ENCODE measurements around the gene DHRS4L2. TPM values are rescaled to one million over a fixed set of nuclear protein-coding genes. Genes with fewer than 3 reads are reported as not detected.
"Not testable (repeated sequence)": the region's sequence is repeated elsewhere in the genome, so short reads cannot be mapped to it uniquely, and the experiment has no call there.

Gene DHRS4L2
- total and polyA plus RNA-seq, 2 experiments from 2014 or later: 15.2 to 28.4 TPM

DNA sequence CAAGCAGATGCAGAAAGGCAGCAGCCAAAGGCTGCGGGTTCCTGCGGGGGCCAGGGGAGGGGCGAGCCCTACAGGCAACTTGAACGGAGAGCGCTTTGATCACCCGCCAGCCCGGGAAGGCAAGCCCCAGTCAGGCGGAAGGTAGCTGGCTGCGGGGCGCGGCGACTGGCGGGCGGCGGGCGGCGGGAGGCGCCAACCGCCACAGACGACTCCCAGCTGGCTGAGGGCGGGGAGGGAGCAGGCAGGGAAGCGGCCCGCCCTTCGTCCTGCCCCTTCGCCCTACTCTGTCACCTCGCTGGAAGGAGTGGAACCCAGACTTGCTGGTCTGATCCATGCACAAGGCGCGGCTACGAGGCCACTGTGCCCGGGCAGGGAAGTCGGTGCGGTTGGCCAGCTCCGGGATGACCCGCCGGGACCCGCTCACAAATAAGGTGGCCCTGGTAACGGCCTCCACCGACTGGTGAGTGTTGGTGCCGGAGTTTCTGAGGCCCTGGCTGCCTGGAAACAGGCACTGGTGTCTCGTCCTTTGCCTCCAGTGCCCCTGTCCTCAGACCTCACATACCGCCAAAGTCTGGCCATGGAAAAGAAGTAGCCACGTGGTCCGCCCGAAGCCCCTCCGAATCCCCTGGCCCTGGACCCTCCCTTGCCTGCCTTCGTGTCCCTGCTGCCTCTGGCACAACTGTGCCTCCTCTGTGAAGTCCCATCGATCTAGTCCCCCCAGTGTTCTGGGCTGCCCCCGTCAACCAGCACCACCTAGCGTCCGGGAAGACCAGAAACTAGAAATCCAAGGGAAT is 47.6 kb downstream of the DHRS4L2 start:
- DNase-seq (ENCODE audit: low spot score): peak; percentile 87
- no peaks in the 10 kb centered on the region for H3K79me2 ChIP-seq
- H3K4me1 ChIP-seq (ENCODE audit: insufficient read depth): peaks cover 3% of the 10 kb centered on the region
- peak overlapping the region; percentile 95 for H3K27ac ChIP-seq
- H3K9me2 ChIP-seq (replicated peaks; ENCODE audit: insufficient read depth): no peaks in the 10 kb centered on the region
- TF ChIP-seq, protein P1, sequence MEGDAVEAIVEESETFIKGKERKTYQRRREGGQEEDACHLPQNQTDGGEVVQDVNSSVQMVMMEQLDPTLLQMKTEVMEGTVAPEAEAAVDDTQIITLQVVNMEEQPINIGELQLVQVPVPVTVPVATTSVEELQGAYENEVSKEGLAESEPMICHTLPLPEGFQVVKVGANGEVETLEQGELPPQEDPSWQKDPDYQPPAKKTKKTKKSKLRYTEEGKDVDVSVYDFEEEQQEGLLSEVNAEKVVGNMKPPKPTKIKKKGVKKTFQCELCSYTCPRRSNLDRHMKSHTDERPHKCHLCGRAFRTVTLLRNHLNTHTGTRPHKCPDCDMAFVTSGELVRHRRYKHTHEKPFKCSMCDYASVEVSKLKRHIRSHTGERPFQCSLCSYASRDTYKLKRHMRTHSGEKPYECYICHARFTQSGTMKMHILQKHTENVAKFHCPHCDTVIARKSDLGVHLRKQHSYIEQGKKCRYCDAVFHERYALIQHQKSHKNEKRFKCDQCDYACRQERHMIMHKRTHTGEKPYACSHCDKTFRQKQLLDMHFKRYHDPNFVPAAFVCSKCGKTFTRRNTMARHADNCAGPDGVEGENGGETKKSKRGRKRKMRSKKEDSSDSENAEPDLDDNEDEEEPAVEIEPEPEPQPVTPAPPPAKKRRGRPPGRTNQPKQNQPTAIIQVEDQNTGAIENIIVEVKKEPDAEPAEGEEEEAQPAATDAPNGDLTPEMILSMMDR (IDR thresholded peaks at IDR 0.05; ENCODE audit: poor library complexity): peak; percentile 85
- TF ChIP-seq EZH2phosphoT487 (IDR thresholded peaks at IDR 0.05; ENCODE audit: low read depth, severe bottlenecking, unreplicated experiment): no peak
- H4K20me1 ChIP-seq (ENCODE audit: insufficient read depth, poor library complexity, severe bottlenecking): no peaks in the 10 kb centered on the region
- H3K27me3 ChIP-seq: no peaks in the 10 kb centered on the region
- no peaks in the 10 kb centered on the region for H3K9me3 ChIP-seq (ENCODE audit: low read depth)
- H3K36me3 ChIP-seq (replicated peaks; ENCODE audit: insufficient read depth, low read depth): no peaks in the 10 kb centered on the region
- peak overlapping the region; percentile 24 for H3K4me3 ChIP-seq
- peak overlapping the region; percentile 95 for H3K4me2 ChIP-seq
- H2AFZ ChIP-seq: peak overlapping the region; percentile 90
- 3% methylated on average over 36 of the region's 50 CpGs for WGBS (ENCODE audit: low lambda C conversion rate, missing lambda C conversion rate)

DNA sequence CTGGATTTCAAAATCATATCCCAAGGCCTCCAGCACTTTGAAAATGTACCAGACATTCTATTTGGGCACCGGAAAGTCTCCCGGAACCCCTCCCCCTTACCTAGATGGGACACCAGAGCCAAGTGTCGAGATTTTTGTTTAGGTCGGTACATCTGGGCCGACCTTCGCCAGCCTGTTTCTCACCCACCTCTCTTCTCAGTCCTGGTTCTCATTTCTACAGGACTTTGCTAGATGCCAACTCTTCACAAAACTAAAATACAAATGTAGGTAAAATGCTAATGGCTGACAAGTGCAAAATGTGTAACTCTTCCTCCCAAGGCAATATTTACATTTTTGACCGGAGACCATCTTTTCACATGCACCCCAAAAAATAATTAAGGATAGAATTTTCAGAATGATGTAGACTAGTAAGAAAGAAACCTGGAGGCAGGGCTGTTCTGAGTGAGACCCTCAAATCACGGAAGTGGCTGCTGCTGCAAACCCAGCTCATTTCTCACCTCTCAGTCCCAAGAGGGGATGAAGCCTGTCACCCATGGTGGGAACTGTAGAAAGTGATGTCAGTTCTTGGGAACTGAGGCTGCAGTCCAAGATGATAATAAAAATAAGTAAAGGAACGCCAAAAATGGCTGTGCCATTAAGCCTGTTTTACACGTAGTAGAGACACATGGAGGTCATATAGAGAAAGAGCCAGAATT is 48.4 kb downstream of the DHRS4L2 start:
- DNase-seq (ENCODE audit: low spot score); H3K79me2 ChIP-seq; H3K4me3 ChIP-seq; H3K4me1 ChIP-seq (ENCODE audit: insufficient read depth); H3K27me3 ChIP-seq; H3K36me3 ChIP-seq (replicated peaks; ENCODE audit: insufficient read depth, low read depth); H4K20me1 ChIP-seq (ENCODE audit: insufficient read depth, poor library complexity, severe bottlenecking); H3K9me3 ChIP-seq (ENCODE audit: low read depth); H3K9me2 ChIP-seq (replicated peaks; ENCODE audit: insufficient read depth): not testable (repeated sequence)
- H3K4me2 ChIP-seq: peak overlapping the region; percentile 95
- H2AFZ ChIP-seq: peak overlapping the region; percentile 90
- 62% methylated on average over 10 of the region's 10 CpGs for WGBS (ENCODE audit: low lambda C conversion rate, missing lambda C conversion rate)
- H3K27ac ChIP-seq: peak overlapping the region; percentile 95

DNA sequence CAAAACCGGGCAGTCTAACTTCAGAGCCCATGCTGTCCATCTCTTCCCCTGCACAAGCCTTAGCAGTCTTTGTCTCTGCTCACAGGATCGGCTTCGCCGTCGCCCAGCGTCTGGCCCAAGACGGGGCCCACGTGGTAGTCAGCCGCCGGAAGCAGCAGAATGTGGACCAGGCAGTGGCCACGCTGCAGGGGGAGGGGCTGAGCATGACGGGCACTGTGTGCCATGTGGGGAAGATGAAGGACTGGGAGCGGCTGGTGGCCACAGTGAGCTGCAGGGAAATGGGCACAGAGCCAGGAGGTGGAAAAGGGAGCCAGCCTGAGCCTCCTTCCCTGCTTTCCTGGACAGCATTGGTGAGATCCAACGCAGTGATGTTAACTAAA is 48.9 kb downstream of the DHRS4L2 start:
- H3K36me3 ChIP-seq (replicated peaks; ENCODE audit: insufficient read depth, low read depth): no peaks in the 10 kb centered on the region
- H3K9me2 ChIP-seq (replicated peaks; ENCODE audit: insufficient read depth): no peaks in the 10 kb centered on the region
- H3K4me2 ChIP-seq: no peak overlapping the region
- H3K27ac ChIP-seq: no peak overlapping the region
- no peaks in the 10 kb centered on the region for H3K9me3 ChIP-seq (ENCODE audit: low read depth)
- no peak for TF ChIP-seq EZH2phosphoT487 (IDR thresholded peaks at IDR 0.05; ENCODE audit: low read depth, severe bottlenecking, unreplicated experiment)
- TF ChIP-seq, protein P1 (IDR thresholded peaks at IDR 0.05; ENCODE audit: poor library complexity): no peak
- TF ChIP-seq EZH2 (IDR thresholded peaks at IDR 0.05; ENCODE audit: borderline replicate concordance): no peak
- peaks cover 3% of the 10 kb centered on the region for H3K4me1 ChIP-seq (ENCODE audit: insufficient read depth)
- H3K4me3 ChIP-seq: no peak overlapping the region
- DNase-seq (ENCODE audit: low spot score): no peak
- H3K27me3 ChIP-seq: no peaks in the 10 kb centered on the region
- H4K20me1 ChIP-seq (ENCODE audit: insufficient read depth, poor library complexity, severe bottlenecking): no peaks in the 10 kb centered on the region
- H2AFZ ChIP-seq: no peak overlapping the region
- no peaks in the 10 kb centered on the region for H3K79me2 ChIP-seq
- whole genome bisulfite sequencing (ENCODE audit: low lambda C conversion rate, missing lambda C conversion rate): 89% methylated on average over 14 of the region's 14 CpGs

DNA sequence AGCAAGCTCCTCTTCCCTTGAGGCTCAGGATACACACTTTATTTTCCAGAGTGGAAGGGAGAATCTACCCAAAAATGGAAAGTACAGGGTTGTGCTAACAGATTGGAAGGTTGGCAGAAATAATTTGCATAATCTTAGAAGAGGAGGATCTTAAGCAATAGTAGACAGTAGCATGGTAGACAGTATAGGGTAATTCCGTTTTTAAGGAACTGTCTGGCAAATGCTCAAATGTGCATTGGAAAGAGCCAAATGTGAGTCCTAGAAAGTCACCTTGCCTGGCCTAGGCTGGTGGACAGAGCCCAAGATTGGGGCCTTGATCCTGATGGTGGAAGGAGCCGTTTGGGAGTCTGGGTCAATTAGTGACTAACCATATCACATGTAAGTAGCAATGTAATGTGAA is 50.0 kb downstream of the DHRS4L2 start:
- Histone ChIP-seq H2AFZ (no peak overlapping the region), H3K4me3 (no peak overlapping the region), H3K4me2 (no peak overlapping the region), H3K27me3 (no peaks in the 10 kb centered on the region), H3K4me1 (ENCODE audit: insufficient read depth) (peaks cover 3% of the 10 kb centered on the region), H3K79me2 (no peaks in the 10 kb centered on the region), H3K27ac (no peak overlapping the region), H4K20me1 (ENCODE audit: insufficient read depth, poor library complexity, severe bottlenecking) (no peaks in the 10 kb centered on the region), H3K9me2 (replicated peaks; ENCODE audit: insufficient read depth) (no peaks in the 10 kb centered on the region), H3K36me3 (replicated peaks; ENCODE audit: insufficient read depth, low read depth) (no peaks in the 10 kb centered on the region), H3K9me3 (ENCODE audit: low read depth) (no peaks in the 10 kb centered on the region)
- TF ChIP-seq EZH2 (IDR thresholded peaks at IDR 0.05; ENCODE audit: borderline replicate concordance) (no peak), EZH2phosphoT487 (IDR thresholded peaks at IDR 0.05; ENCODE audit: low read depth, severe bottlenecking, unreplicated experiment) (no peak)
- TF ChIP-seq, protein P1 (IDR thresholded peaks at IDR 0.05; ENCODE audit: poor library complexity): no peak
- no peak for DNase-seq (ENCODE audit: low spot score)
- WGBS (ENCODE audit: low lambda C conversion rate, missing lambda C conversion rate): 90% methylated on average over 2 of the region's 2 CpGs

Measured in hepatocyte (in vitro differentiated cells).